SK-N-MC (cell line): ENCODE results near the gene NLRP5.

Experiments used
- EZH2 ChIP-seq: fragments of 200-600 bp; sonication (generic); IDR thresholded peaks from one replicate; pipeline ENCODE4 v1.6.1; 2017; ENCODE audit warnings: antibody characterized with exemption
- POLR2AphosphoS5 ChIP-seq: IDR thresholded peaks from 2 replicates; pipeline ENCODE4 v1.6.1; 2012; ENCODE audit warnings: mild to moderate bottlenecking, low read depth, low read length, borderline replicate concordance

DNA sequence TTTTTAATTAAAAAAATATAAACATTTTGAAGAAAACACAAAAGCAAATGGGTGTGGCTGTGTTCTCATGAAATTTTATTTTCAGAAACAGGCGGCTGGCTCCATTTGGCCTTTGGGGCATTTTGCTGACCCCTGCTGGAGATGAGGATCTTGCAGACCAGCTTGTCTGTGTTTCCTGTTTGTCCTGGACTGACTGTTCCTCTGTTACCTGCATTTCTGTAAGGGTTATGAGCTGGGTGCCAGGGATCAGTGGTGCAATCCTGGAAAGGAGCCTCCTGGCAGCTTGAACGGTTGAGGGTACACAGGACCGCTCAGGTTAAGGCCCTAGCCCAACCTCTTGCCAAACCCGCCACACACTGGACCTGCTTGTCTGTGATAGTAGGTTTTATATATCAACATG lies 84.6 kb downstream of the NLRP5 start:
- TF ChIP-seq POLR2AphosphoS5 (no peak), EZH2 (no peak)
